ENCODE results near the gene CLIC1.
A peak's percentile ranks its signal among the peaks of the same experiment; 100 is the strongest.

CLIC1 gene

DNA sequence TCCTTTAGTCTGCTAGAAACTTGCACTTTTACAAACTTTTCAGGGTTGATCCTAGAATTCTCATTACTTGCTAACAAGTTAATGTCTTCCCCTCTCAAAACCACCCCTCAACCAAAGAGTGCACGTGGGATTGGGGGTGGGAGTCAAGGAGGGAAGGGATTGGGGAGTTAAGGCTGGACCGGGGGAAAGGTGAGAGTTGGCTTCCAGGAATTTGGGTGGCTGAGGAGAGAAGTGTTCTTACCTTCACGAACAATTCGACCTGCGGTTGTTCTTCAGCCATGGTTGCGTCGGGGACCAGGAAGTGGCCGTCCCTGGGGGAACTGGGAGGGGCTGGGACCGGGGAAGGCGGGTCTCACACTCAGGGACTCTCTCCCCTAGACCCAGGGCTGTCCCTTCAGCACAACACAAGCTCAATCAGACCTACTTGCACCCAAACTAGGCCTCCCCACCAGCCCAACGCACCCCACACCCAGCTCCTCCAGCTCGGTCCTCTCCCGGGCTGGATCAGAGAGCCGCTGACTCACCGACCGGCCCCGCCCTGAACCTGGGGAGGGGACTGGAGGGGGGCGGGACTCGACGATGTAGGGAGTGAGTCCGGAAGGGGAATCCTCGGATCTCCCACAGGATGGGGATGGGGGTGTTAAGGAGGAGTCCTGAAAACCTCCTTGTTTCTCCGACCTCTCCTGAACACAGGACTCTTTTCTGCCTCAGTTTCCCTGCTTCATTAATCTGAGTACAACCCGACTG is at the start of gene CLIC1:
Gene CLIC1, minus strand, starts transcription at position 510 of the 747 bp plus-strand sequence. Its CDS starts 230 bp downstream, at position 280.
- DNase-seq: peak; percentile 88

DNA sequence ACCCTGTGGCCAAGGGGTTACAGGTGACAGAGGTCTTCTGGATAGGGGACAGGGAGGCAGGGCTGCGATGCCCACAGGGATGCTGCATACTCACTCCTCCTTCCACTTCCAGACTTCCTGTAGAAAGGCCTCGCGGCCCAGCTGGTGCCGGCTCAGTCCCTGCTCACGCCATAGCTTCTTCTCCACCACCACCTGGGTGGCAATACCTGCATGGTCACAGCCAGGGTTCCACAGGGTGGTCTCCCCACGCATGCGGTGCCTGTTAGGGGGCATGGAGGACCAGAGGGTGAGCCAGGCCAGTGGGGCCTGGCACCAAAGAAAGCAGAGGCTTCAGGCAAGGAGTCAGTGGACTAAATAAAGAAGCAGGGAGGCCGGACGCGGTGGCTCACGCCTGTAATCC is 49.1 kb upstream of the CLIC1 start:
- DNase-seq: no peak

DNA sequence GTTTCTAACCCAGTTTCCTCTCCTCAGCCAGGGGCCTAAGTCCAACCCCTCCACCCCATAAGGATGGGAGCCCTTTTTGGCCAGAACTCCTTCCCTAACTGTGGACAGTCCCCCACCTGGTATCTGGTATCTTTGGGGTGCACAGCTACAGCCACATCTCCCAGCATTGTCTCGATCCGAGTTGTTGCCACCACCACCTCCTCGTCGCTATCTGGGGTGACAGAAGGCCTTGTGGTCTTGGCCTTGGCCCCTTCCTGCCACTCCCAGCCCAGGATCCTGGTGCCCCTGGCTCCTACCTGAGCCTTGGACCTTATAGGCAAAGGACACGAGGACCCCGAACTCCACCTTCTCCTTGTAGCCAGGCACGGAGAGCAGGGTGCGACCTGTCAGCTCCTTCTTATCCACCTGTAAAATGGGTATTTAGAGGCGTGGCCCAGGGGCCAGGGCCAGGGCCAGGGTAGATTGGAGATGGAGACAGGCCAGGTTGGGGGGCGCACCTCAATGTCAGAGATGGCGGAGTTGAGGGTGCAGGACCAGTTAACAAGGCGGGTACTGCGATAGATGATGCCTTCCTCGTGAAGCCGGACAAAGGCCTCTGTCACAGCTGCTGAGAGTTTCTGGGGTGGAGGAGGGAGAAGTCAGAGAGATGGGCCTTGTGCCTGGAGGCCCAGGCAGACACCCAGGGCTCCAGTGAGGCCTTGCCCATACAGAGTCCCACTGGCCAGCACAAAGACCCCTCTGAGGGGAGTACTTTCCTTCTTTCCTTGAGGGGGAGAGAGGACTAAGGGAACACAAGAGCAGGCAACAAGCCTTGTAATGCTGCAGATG is 48.0 kb upstream of the CLIC1 start:
- no peak for DNase-seq

DNA sequence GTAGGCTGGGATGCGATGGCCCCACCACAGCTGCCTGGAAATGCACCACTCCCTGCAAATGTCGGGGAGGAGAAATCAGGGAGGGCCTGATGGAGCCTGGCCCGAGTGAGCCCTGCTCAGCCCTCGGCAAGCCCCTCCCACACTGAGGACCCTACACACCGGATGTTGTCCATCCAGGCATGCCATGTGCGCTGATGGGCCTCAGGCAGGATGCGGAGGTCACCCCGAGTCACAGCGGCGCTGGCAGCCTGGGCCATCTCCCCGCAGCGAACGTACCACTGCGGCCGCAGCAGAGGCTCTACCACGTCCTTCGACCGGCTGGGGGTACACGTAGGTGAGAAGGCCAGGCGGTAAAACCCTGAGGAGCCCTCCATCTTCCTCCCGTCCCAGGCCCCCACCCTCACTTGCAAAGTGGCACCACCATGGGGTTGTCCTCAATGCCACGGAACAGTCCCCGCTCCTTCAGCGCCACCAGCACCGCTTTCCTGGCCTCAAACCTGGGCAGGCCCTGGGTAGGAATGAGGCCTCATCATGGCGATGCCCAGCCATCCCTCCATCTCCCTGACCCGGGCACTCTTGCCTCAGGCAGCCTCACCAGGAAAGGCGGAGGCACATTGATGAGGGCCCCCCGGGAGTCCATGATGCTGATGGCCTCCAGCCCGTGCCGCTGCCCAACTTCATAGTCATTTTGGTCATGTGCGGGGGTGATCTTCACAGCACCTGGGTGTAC is 46.0 kb upstream of the CLIC1 start:
- DNase-seq: no peak

DNA sequence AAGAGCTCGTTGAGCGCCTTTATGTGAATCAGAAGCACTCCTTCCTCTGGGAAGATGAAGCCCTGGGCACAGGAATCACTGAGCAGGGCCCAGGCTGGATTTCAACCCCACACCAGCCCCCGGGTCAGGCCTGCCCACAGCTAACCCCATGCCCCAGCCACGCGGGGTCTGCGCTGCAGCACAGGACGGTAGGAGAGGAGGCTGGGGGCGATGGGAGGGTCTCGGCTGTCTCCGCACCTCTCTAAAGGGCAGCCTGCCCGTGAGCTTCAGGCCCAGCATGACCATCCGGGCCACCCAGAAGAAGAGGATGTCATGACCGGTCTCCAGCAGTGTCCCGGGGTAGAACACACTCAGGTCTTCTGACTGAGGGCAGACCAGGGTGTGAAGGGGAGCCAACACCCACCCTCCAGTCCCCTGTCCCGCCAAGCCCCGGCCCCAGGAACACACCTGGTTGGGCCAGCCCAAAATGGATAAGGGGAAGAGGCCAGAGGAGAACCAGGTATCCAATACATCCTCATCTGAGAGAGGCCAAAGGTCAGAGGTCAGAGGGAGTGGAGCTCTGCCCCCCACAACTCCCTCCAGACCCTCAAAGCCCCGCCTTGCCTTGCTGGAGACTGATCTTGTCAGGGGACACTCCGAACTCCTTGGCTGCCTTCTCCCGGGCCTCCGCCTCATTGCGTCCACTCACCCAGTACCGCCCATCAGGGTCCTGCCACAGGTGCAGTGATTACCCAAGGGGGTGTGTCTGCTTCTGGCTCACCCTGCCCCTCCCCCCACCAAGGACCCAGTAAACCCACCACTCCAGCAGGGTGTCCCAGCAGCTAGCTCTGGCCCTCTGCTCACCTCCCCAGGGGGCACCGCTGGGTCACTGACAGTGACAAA is 45.2 kb upstream of the CLIC1 start:
- no peak for DNase-seq

DNA sequence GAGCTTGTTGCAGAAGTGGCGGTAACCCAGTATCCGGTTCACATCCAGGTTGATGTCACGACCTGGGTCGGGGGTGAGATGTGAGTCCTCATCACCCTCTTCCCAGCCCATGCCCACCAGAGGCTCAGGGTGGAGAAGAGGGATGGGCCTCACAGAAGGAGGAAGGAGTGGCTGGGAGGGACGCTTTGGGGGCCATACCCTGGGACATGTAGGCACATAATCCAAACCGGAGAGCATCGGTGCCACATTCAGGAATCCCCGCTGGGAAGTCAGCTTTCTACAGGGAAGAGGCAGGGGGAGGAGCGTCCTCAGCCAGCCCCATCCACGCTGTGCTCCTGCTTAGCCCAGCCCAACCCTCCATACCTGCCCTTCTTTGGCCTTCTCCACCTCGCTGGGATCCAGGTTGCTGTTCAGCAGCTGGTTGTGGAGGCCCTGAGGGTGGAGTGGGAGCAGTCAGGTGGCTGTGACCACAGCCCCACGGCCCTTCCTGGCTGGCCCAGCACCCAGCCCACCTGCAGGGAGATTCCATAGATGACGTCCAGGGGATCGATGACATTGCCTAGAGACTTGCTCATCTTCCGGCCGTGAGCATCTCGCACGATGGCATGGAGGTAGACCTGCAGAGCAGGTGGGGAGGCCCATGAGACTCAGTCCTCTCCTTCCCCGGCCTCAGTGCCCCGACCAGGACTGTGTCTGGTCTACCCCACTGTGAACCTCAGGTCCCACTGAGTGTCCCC is 44.3 kb upstream of the CLIC1 start:
- DNase-seq: no peak

DNA sequence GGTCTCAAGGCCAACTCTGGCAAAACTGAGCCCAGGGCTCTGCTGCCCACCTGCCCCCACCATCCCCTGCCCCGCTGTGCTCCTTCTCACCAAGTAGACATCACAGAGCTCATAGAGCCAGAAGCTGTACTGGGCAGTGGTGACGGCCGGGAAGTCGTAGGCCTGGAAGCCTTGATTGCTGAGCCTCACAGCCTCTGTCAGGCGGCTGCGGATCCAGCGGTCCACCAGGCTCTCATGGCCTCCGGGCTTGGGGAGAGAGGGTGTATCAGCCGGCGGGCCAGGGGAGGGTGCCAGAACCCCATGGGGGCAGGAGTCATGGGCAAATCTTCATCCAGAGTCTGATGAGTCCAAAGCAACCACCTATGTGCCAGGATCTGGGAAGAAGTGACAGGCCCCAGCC is 43.6 kb upstream of the CLIC1 start:
- DNase-seq: no peak

DNA sequence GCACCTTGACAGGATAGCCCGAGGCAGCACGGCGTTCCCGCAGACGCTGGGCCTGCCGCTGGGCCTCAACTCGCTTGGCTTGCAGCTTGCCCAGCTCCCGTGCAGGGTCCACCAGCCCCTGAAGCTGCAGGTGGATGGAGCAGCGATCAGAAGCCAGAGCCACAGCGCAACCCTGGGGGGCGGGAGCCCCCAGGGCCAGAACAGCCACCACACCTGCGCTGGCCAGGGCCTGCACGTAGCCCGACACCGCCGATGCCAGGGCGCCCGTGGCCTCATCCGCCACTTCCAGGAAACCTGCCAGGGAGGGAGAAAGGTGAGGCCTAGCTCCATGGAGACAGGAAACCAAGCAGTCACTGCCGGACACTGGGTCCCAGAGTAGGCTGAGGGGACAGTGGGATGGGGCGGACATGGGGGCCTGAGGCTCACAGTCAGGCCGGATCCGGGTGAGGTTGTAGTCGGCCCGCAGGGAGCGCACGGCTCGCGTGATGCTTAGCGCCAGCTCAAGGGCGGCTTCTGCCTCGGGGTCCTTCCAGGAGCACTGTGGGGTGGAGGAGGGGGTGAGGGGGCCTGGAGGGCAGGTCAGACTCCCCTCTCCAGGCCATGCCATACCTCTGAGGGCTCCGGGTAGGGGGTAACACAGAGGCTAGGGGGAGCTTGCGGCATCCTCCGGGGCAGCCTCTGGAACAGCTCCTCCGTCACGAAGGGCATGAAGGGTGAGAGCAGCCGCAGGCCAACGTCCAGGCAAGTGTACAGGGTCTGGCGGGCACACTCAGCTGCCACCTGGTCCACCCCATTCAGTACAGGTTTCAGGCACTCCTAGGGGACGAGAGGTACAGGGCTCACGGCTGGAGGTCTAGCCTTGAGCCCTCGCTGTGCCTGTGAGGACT is 42.9 kb upstream of the CLIC1 start:
- DNase-seq: no peak

DNA sequence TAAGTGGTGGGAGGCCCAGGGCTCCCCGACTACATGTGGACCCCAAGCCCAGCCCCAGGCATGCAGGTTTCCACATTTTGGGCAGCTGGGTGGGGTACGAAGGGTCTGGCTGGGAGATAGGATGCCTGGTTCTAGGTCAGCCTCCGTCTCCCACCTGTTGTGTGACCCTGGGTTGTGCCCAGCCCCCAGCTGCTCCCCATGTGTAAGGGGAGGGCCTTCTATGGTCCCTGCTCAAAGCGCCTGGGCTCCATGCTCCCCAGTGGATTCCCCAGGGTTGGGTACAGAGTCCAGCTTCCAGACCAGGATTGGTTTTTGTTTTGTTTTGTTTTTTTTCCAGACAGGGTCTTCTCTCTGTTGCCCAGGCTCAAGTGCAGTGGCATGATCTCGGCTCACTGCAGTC is 41.9 kb upstream of the CLIC1 start:
- DNase-seq: no peak

DNA sequence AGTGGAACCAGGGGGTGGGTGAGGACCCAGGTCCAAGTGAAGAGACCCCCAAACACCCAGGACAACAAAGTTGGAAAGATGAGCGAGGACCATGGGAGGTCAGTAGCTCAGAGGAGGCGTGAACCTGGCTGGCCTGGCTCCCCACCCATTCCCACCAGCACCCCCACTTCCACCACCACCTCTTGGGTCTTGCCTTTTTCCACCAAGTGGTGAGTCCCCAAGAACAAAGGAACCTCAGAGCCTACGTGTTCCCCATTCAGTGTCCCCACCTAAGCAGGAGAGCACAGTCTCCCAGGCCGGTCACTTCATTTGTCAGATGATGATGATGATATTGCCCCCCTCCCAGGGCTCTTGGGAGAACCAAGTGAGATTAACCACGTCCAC is 41.3 kb upstream of the CLIC1 start:
- no peak for DNase-seq

DNA sequence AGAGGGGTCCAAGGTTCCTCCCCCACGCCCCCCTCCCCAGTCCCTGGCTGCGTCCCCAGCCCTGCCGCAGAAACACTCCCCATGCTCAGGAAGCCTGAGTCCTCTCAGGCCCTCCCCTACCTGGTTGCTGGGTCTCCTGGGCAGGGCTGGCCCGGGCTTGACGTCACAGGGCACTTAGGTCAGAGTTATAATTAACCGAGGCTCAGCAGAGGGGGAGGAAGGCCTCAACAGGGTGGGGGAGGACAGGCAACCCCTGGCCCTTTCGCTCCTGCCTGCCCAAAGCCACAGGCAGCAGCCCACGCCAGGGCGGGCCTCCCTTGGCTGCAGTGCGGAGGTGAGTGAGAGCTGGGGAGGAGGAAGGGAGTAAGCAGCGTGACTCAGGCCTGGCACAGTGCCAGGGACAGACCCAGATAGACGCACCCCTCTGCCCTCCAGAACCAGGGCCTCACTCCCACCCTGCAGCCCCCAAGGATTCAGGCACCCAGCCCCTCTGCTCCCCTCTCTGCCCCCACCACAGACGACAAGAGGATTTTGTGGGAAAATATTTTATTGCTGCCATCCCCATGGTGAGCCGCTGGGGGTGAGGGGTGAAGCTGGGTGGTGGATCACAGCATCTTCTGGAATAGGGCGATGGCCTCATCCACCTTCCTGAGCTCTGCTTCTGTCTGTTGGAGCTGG is 40.8 kb upstream of the CLIC1 start, which contains the start of gene VWA7:
Gene VWA7, minus strand, starts transcription at position 340 of the 678 bp plus-strand sequence. CDS start 549 bp downstream, outside the sequence.
- peak; percentile 38 for DNase-seq

DNA sequence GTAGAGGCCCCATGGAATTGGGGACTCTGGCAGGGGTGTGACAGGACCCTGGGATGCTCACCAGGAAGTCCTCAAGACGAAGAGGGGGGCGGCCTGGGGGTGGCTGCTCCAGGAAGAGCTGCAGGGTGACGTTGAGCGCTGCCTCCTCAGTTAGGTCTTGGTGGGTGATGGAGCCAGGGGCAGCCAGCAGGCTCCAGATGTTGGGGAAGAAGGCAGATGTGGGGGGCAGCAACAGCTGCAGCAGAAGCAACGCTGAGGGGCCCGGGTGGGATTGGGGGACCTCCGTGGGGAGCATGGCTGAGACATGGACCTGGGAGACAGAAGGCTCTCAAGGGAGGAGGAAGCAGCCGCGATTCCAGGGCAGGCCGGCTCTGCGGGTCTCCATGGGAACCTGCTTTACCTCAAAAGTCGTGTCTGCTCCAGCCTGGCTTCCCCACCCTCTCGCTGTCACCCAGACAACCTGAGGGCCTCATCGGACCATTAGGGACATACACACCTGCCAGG is 40.2 kb upstream of the CLIC1 start:
- no peak for DNase-seq

DNA sequence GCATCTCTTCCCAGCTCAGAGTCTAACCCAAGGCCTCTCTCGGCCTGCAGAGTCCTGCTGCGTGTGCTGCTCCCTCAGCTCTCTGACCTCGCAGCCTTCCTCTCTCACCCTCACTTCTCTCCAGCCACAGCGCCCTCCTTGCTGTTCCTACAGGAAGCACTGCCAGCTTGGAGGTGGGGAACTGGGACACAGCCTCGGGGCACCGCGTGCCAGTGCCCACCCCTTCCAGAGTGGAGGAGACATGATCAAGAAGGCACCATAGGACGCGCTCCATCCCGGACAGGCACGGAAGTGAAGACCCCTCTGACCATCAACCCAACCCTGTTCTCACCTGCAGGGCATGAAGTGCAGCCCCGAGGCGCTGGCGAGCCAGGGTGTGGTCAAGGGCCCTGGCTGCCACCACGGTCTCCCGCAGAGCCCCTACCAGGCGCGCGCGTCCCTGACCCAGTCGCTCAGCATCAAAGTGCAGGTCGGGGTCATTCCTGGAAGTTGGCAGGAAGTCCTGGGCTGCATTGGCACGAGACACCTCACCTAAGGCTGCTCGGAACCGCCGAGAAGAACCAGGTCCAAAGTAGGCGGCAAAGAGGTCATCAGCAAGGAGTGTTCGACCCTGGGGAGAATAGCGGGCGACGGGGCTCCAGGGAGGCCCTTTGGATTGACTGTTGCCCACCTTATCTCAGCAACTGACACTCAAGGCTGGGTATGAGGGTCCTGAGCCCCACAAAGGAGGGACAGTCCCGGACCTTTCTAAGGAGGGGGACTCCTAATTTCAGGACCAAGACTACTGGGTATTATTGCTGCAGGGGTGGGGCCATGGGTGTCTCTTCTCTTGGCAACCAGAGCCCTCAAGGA is 39.5 kb upstream of the CLIC1 start:
- no peak for DNase-seq

DNA sequence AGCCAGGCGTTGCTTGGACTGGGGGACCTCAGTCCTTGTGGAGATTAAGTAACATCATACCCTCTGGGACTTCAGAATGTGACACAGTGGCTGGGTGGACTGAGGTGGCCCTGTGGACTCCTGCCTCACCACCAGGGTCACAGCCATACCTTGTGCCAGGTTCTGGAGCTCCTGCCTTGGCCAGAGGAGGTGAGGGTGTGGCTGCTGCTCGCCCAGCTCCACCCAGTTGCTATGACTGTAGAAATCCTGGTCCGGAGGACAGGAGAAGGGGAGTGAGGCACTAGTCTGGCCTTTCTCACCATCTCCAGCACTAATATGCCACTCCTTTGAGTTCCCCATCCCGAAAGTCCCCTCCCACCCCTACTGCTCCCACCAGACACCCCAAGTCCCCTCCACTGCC is 38.9 kb upstream of the CLIC1 start:
- DNase-seq: no peak

DNA sequence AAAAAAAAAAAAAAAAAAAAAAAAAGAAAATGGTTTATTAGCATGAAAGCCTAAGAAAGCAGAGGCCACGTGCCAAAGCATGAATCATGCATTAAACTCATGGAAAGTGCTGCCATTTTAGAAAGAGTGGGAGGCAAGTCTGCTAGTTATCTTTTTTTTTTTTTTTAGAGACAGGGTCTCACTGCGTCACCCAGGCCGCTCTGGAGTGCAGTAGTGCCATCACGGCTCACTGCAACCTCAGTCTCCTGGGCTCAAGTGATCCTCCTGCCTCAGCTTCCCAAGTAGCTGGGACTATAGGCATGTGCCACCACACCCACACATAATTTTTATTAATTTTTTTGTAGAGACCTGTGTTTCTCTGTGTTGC is 35.6 kb upstream of the CLIC1 start:
- DNase-seq: no peak

DNA sequence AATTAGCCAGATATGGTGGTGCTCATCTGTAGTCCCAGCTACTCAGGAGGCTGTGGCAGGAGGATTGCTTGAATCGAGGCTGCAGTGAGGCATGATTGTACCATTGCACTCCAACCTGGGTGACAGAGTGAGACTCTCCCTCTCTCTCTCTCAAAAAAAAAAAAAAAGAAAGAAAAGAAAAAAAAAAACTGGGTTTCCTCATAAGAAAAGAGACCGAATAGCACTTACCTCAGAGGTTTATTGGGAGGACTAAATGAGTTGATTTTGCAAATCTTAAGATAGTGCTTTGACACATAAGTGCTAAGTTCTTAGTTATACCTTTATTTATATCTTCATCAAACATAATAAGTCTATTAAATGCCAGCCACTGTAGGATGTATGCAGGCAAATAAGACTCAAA is 34.5 kb upstream of the CLIC1 start:
- no peak for DNase-seq

DNA sequence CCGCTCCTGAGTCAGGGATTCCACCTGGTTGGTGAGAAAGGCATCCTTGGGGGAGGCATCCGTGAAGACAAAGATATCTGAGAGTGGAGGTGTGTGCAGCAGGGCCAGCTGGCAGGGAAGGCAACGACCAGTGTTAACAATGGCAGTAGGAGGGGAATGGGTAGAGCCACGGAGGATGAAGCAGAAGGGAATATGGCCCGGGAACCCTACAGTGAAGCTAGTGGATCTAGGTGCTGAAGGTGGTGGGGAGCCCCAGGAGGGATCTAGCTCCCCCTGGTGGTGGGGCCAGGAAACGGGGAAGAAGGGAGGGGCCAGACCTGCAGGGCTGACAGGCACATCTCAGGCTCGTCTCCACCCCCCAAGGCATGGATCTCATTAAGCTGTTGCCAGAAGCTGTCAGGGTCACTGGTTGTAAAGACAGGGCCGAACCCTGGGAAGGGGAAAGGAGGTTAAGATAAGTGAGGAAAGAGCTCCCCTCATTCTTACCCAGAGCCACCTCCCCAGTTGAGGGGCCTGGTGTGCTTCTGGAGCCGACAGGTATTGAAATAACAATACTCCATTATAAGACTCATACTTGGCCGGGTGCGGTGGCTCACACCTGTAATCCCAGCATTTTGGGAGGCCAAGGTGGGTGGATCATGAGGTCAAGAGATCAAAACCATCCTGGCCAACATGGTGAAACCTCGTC is 33.5 kb upstream of the CLIC1 start:
- DNase-seq: peak; percentile 37

All from eye (tissue), 1 donor.